Epithelial cell of esophagus (primary cell): Measurements from ENCODE around the gene GALNTL6.
"Not testable (repeated sequence)": the region's sequence is repeated elsewhere in the genome, so short reads cannot be mapped to it uniquely, and the experiment has no call there.

ENCODE experiments used
- DNase-seq: peaks from one replicate; pipeline ENCODE4 v3.0.0; 2010; ENCODE audit warnings: low read depth
- H3K4me3 ChIP-seq: 2 replicates; pipeline ENCODE4 v1.5.1; 2011; ENCODE audit warnings: mild to moderate bottlenecking, low read length, control low read depth
- CTCF ChIP-seq: IDR thresholded peaks from 2 replicates; pipeline ENCODE4 v1.5.1; 2011; ENCODE audit warnings: low read depth, mild to moderate bottlenecking, low read length, control low read depth, inconsistent platforms; ENCODE audit not compliant: insufficient read depth; ENCODE audit errors: missing control alignments

Gene GALNTL6

GRCh38 chr4:172945611-172946010 is 1132.4 kb downstream of the GALNTL6 start:
- H3K4me3 ChIP-seq = no peak overlapping the region
- DNase-seq = no peak
- TF ChIP-seq CTCF = no peak

GRCh38 chr4:172946503-172946902 is 1133.3 kb downstream of the GALNTL6 start:
- H3K4me3 ChIP-seq = no peak overlapping the region
- DNase-seq = no peak
- no peak for TF ChIP-seq CTCF

GRCh38 chr4:172947594-172947993 is 1134.4 kb downstream of the GALNTL6 start:
- TF ChIP-seq CTCF = no peak
- no peak overlapping the region for H3K4me3 ChIP-seq
- DNase-seq = no peak

- DNase-seq = peak; percentile 32
- no peak for TF ChIP-seq CTCF
- H3K4me3 ChIP-seq = no peak overlapping the region
These were observed 1137.8 kb downstream of the GALNTL6 start for GRCh38 chr4:172950990-172951389.

- no peak overlapping the region for H3K4me3 ChIP-seq
- DNase-seq = no peak
- TF ChIP-seq CTCF = no peak
These were observed 1138.7 kb downstream of the GALNTL6 start for GRCh38 chr4:172951679-172952451.

- TF ChIP-seq CTCF = no peak
- no peak overlapping the region for H3K4me3 ChIP-seq
- DNase-seq = peak; percentile 67
These were observed 1140.8 kb downstream of the GALNTL6 start for GRCh38 chr4:172953896-172954568.

- not testable (repeated sequence) for DNase-seq
These were observed 1143.1 kb downstream of the GALNTL6 start for GRCh38 chr4:172956340-172956739.

More at GRCh38 chr4:172956340-172956739, 1143.1 kb downstream of the GALNTL6 start:
- not testable (repeated sequence) for H3K4me3 ChIP-seq
